K562 (cell line): ENCODE data around the gene PIWIL1. TPM values are rescaled to one million over a fixed set of nuclear protein-coding genes. Genes with fewer than 3 reads are reported as not detected.

ENCODE experiments used
- ATAC-seq: fragments of 200-7000 bp; cut with Tn5 transposase; 3 replicates; pipeline ENCODE4 v1.9.1; 2020; ENCODE audit warnings: moderate library complexity
- BruUV-seq: library from RNA; stranded (reverse); fragments of 400-500 nt; replicated peaks from 2 replicates; lab custom pipeline; 2021; lab: Mats Ljungman, UMichigan
- CTCF ChIA-PET: fragments of 300-600 bp; formaldehyde crosslinking; extraction: SDS; loops from one replicate; lab custom pipeline; 2021; ENCODE audit warnings: low intra/inter-chr PET ratio; lab: Yijun Ruan, JAX
- POLR2A ChIA-PET: fragments of 300-600, 350-650 bp; sonication (Branson Sonifier 250); formaldehyde crosslinking; extraction: SDS; loops from one replicate; lab custom pipeline; 2021; ENCODE audit warnings: antibody characterized with exemption, inconsistent platforms; lab: Yijun Ruan, JAX
- DNase-seq, 4 experiments: peaks; one replicate each; pipeline versions ENCODE4 v3.0.0 to v3.0.0-alpha.2; 2011 to 2018; ENCODE audit warnings: low spot score in 3 of 4, mixed read lengths in 3 of 4; ENCODE audit errors: extremely low read depth in 1 of 4
- FAIRE-seq: peaks from 2 replicates; lab custom pipeline; 2011; peaks lifted over from hg19 to GRCh38; lab: Jason Lieb, UNC
- H2AFZ ChIP-seq: 2 replicates; pipeline ENCODE4 v1.6.0; 2011; ENCODE audit warnings: low read depth, low read length, control low read depth, inconsistent platforms
- H3K27ac ChIP-seq: fragments of 200-600 bp; 3 replicates; pipeline ENCODE4 v1.8.0; 2011; ENCODE audit warnings: low read depth, mild to moderate bottlenecking, control low read depth, inconsistent platforms, low read length, moderate library complexity, mixed read lengths; ENCODE audit errors: extremely low read depth
- H3K27me3 ChIP-seq, 2 experiments: fragments of 300-600 bp in 1 of 2; 2 replicates in 1 of 2; 3 replicates in 1 of 2; pipeline versions ENCODE4 v1.6.0 to v1.8.0; 2011; ENCODE audit warnings: inconsistent platforms in 2 of 2, low read length in 2 of 2, mild to moderate bottlenecking in 1 of 2, mixed read lengths in 1 of 2, moderate library complexity in 1 of 2; ENCODE audit not compliant: control insufficient read depth in 2 of 2, insufficient read depth in 2 of 2
- H3K36me3 ChIP-seq: fragments of 300-600 bp; 3 replicates; pipeline ENCODE4 v1.8.0; 2011; ENCODE audit warnings: mild to moderate bottlenecking, low read length, inconsistent platforms; ENCODE audit not compliant: control insufficient read depth, insufficient read depth
- H3K4me1 ChIP-seq, 2 experiments: fragments of 200-600 bp in 1 of 2; replicated peaks in 1 of 2; 2 replicates in 1 of 2; 3 replicates in 1 of 2; pipeline versions ENCODE4 v1.5.1 to v1.8.0; 2011; ENCODE audit warnings: inconsistent platforms in 2 of 2, low read length in 2 of 2, mild to moderate bottlenecking in 1 of 2, mixed read lengths in 1 of 2, moderate library complexity in 1 of 2; ENCODE audit not compliant: control insufficient read depth in 2 of 2, insufficient read depth in 2 of 2
- H3K4me2 ChIP-seq: 2 replicates; pipeline ENCODE4 v1.6.1; 2011; ENCODE audit warnings: low read length, control low read depth, inconsistent platforms, mixed read lengths; ENCODE audit not compliant: insufficient read depth
- H3K4me3 ChIP-seq: fragments of 200-600 bp; sonication (generic), shearing (Covaris generic); 2 replicates; pipeline ENCODE4 v1.5.1; 2016; ENCODE audit warnings: control low read depth, inconsistent platforms
- H3K79me2 ChIP-seq: fragments of 200-600 bp; 3 replicates; pipeline ENCODE4 v1.8.0; 2011; ENCODE audit warnings: low read length, inconsistent platforms; ENCODE audit not compliant: control insufficient read depth, insufficient read depth
- H3K9ac ChIP-seq, 2 experiments: 2 replicates each; pipeline versions ENCODE4 v1.6.0 to v1.6.1; 2011; ENCODE audit warnings: low read depth in 2 of 2, low read length in 2 of 2, control low read depth in 1 of 2, inconsistent platforms in 1 of 2, mild to moderate bottlenecking in 1 of 2, mixed read lengths in 1 of 2; ENCODE audit not compliant: insufficient read depth in 1 of 2
- H3K9me1 ChIP-seq: one replicate; pipeline ENCODE4 v1.6.0; 2011; ENCODE audit warnings: inconsistent platforms, mild to moderate bottlenecking, low read length, moderate library complexity; ENCODE audit not compliant: control insufficient read depth, insufficient read depth
- H3K9me3 ChIP-seq: replicated peaks from 2 replicates; pipeline ENCODE4 v1.5.1; 2011; ENCODE audit warnings: low read depth, low read length, inconsistent platforms; ENCODE audit not compliant: control insufficient read depth, insufficient read depth
- H4K20me1 ChIP-seq: replicated peaks from 2 replicates; pipeline ENCODE4 v1.6.1; 2011; ENCODE audit warnings: low read length, inconsistent platforms, mixed read lengths; ENCODE audit not compliant: control insufficient read depth, insufficient read depth
- ILF3 ChIP-seq: fragments of 450-650 bp; IDR thresholded peaks from 2 replicates; pipeline ENCODE4 v1.6.1; 2018; ENCODE audit warnings: antibody characterized with exemption, mild to moderate bottlenecking, moderate library complexity, borderline replicate concordance
- NFE2L1 ChIP-seq: fragments of 450-650 bp; IDR thresholded peaks from 2 replicates; pipeline ENCODE4 v1.6.1; 2016; ENCODE audit warnings: missing genetic modification characterization, low read depth, mild to moderate bottlenecking, missing compliant biosample characterization, moderate library complexity, borderline replicate concordance
- POLR2G ChIP-seq: fragments of 200-400 bp; formaldehyde crosslinking; IDR thresholded peaks from 2 replicates; pipeline ENCODE4 v1.6.1; 2017; ENCODE audit warnings: low read depth, mild to moderate bottlenecking, antibody characterized with exemption, low read length, moderate library complexity
- SOX6 ChIP-seq: fragments of 450-650 bp; IDR thresholded peaks from 2 replicates; pipeline ENCODE4 v1.6.1; 2014; ENCODE audit warnings: mild to moderate bottlenecking
- SREBF1 ChIP-seq: fragments of 150-350 bp; IDR thresholded peaks from 2 replicates; pipeline ENCODE4 v1.6.1; 2014; ENCODE audit warnings: antibody characterized with exemption, low read depth, low read length, borderline replicate concordance
- ZBTB7A ChIP-seq: IDR thresholded peaks from 2 replicates; pipeline ENCODE4 v1.6.1; 2011; ENCODE audit warnings: low read depth, mild to moderate bottlenecking, low read length, moderate library complexity, borderline replicate concordance; ENCODE audit not compliant: control insufficient read depth
- ZNF140 ChIP-seq: fragments of 250-450 bp; sonication (Bioruptor Pico); IDR thresholded peaks from 2 replicates; pipeline ENCODE4 v1.8.0; 2021; ENCODE audit warnings: moderate library complexity, mild to moderate bottlenecking, inconsistent platforms
- WGBS: fragments of 100-300 bp; shearing (Covaris generic); methylation state at CpG from one replicate; pipeline ENCODE4 v1.1.6; 2016; ENCODE audit warnings: low coverage, mixed read lengths; ENCODE audit not compliant: insufficient coverage; ENCODE audit errors: missing lambda C conversion rate; 5-methylcytosine and 5-hydroxymethylcytosine counted together
- in situ Hi-C: fragments of 300-500 bp; cut with MboI; formaldehyde crosslinking; loops from 4 replicates; pipeline ENCODE4 v1.15.0; 2018; ENCODE audit warnings: inconsistent platforms, mixed read lengths
- intact Hi-C: fragments of 100-400 bp; cut with micrococcal nuclease; formaldehyde crosslinking; loops from 2 replicates; pipeline ENCODE4 v1.14.2; 2022
- polyA plus RNA-seq, 8 experiments: library from polyadenylated mRNA; depleted of rRNA in 4 of 8; stranded (reverse) in 5 of 8; unstranded in 3 of 8; fragments of >200 nt; fragmentation: Nextera tagmentation in 2 of 8; fragmentation: Illumina TruSeq in 1 of 8; extraction: Ambion mirVana in 2 of 8; extraction: Trizol in 1 of 8; gene quantifications; 2 replicates each; pipeline versions ENCODE4 v1.2.1 to v1.2.3, GENCODE V29; 2011 to 2014; ENCODE audit warnings: inconsistent platforms in 1 of 8, missing spikeins in 1 of 8
- total RNA-seq, 7 experiments: library from RNA; depleted of rRNA in 6 of 7; stranded (reverse); fragments of >200 nt in 6 of 7; fragmentation: Illumina TruSeq in 2 of 7; extraction: Trizol in 2 of 7; gene quantifications; 2 replicates each; pipeline versions ENCODE4 v1.2.1 to v1.2.3, GENCODE V29; 2011 to 2021; ENCODE audit warnings: low replicate concordance in 1 of 7
- TF ChIP-seq, protein P1 (sequence below), 2 experiments: fragments of 450-650 bp in 1 of 2; sonication (generic) in 1 of 2; formaldehyde crosslinking; conservative IDR thresholded peaks; 2 replicates each; pipeline versions ENCODE4 v1.4.0 to v1.8.1; 2020 to 2022; ENCODE audit warnings: mild to moderate bottlenecking in 1 of 2, missing genetic modification reagents in 1 of 2
- TF ChIP-seq, protein P2 (sequence below): fragments of 450-650 bp; IDR thresholded peaks from 2 replicates; pipeline ENCODE4 v1.6.1; 2017; ENCODE audit warnings: antibody characterized with exemption

The PIWIL1 gene
- total and polyA plus RNA-seq, 9 of the 15 experiments (the other 6 are each of a cell fraction or from before 2014, with no cell fraction given): not detected

DNA sequence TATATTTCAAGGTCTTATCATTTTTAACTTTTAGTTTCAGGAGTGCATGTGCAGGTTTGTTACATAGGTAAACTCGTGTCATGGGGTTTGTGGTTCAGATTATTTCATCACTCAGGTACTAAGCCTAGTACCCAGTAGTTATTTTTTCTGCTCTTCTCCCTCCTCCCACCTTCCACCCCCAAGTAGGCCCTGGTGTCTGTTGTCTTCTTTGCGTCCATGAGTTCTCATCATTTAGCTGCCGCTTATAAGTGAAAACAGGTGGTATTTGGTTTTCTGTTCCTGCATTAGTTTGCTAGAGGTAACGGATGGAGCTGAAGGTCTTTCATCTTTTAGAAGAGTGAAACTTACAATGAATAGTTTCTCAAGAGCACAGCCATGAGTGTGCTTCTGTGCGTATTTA, 24.4 kb downstream of the PIWIL1 start:
- no peak overlapping the region for H3K4me3 ChIP-seq
- H2AFZ ChIP-seq: no peak overlapping the region
- FAIRE-seq (no peak), ATAC-seq (no peak), DNase-seq (no peak)
- ChIA-PET CTCF (no interaction called here), POLR2A (interaction anchor here (0.9 kb wide), 1 partner anchor 9 kb away, joined by 3 read pairs; no protein-coding TSS in a partner anchor)
- in situ Hi-C loops (no loop called here), intact Hi-C loops (no loop called here)
- no TSS peak for BruUV-seq
- H3K4me2 ChIP-seq: no peak overlapping the region
- TF ChIP-seq, protein P1, sequence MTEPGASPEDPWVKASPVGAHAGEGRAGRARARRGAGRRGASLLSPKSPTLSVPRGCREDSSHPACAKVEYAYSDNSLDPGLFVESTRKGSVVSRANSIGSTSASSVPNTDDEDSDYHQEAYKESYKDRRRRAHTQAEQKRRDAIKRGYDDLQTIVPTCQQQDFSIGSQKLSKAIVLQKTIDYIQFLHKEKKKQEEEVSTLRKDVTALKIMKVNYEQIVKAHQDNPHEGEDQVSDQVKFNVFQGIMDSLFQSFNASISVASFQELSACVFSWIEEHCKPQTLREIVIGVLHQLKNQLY (CRISPR knock-in tag; conservative IDR thresholded peaks at IDR 0.05): no peak
- no peak for TF ChIP-seq POLR2G
- no peak for TF ChIP-seq SOX6
- TF ChIP-seq NFE2L1 (tag): no peak
- no peak for TF ChIP-seq ZNF140
- TF ChIP-seq ZBTB7A: no peak
- no peak for TF ChIP-seq SREBF1
- no peak for TF ChIP-seq ILF3
- TF ChIP-seq, protein P2, sequence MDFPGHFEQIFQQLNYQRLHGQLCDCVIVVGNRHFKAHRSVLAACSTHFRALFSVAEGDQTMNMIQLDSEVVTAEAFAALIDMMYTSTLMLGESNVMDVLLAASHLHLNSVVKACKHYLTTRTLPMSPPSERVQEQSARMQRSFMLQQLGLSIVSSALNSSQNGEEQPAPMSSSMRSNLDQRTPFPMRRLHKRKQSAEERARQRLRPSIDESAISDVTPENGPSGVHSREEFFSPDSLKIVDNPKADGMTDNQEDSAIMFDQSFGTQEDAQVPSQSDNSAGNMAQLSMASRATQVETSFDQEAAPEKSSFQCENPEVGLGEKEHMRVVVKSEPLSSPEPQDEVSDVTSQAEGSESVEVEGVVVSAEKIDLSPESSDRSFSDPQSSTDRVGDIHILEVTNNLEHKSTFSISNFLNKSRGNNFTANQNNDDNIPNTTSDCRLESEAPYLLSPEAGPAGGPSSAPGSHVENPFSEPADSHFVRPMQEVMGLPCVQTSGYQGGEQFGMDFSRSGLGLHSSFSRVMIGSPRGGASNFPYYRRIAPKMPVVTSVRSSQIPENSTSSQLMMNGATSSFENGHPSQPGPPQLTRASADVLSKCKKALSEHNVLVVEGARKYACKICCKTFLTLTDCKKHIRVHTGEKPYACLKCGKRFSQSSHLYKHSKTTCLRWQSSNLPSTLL: no peak
- H4K20me1 ChIP-seq: no peaks in the 10 kb centered on the region
- no peaks in the 10 kb centered on the region for H3K36me3 ChIP-seq
- no peak overlapping the region for H3K9ac ChIP-seq
- no peak overlapping the region for H3K27ac ChIP-seq
- no peaks in the 10 kb centered on the region for H3K4me1 ChIP-seq
- peaks cover 5 to 39% of the 10 kb centered on the region in 2 experiments for H3K27me3 ChIP-seq
- H3K9me1 ChIP-seq: no peaks in the 10 kb centered on the region
- WGBS: 0% methylated on average over 5 of the region's 5 CpGs
- H3K79me2 ChIP-seq: no peaks in the 10 kb centered on the region
- H3K9me3 ChIP-seq: no peaks in the 10 kb centered on the region
